CD4-positive, alpha-beta T cell treated with Interleukin-4 for 4 hours (primary cell): ENCODE data around the gene TRIM7.

ENCODE experiments used
- DNase-seq: peaks from one replicate; pipeline ENCODE4 v3.0.0-alpha.2; 2020

Gene TRIM7

DNA sequence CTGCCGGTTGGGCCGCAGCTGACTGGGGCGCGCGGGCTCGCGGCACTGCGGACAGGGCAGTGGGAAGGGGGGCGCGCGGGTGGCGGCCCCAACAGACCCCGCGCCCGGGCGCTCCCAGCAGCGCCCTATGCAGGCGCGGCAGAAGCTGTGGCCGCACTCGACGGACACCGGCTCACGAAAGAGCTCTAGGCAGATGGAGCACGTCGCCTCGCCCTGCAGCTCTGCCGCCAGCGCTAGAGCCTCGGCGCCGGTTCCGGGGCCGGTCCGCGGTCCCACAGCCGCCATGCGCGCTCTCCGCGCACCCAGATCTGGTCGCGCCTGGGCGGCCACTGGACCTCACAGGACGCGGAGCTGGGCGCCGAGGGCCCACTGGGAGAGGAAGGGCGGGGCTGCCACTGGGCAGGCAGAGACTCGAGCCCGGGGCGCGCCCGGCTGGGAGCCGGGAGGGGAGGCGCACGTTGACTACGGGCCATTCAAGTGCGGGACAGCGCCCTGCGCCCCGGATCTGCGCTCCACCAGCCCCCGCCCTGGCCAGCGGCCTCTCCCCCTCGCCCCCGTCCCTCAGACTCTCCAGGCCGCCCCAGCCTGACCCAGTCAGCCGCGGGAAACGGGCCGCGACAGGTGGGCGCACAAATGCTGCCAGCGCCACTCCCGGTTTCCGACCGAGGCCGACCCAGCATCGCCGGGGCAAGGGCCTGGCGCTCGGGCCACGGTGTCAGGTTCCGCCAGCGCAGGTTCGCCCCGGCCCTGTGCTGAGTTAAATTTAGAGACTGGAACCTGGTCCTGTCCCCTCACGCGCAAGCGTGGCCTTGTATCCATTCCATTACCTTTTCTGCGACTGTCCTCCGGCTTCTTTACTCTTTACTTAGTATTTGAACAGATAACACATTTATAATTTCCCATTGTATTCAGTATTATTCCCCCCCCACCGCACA lies at the start of gene TRIM7:
TSS of gene TRIM7 (minus strand) at position 371 of the 935 bp plus-strand sequence. CDS start at position 285, 86 bp downstream.
- DNase-seq, result no peak

- DNase-seq, result no peak
Observed at GRCh38 chr5:181248277-181248676, 43.3 kb upstream of the TRIM7 start.

DNA sequence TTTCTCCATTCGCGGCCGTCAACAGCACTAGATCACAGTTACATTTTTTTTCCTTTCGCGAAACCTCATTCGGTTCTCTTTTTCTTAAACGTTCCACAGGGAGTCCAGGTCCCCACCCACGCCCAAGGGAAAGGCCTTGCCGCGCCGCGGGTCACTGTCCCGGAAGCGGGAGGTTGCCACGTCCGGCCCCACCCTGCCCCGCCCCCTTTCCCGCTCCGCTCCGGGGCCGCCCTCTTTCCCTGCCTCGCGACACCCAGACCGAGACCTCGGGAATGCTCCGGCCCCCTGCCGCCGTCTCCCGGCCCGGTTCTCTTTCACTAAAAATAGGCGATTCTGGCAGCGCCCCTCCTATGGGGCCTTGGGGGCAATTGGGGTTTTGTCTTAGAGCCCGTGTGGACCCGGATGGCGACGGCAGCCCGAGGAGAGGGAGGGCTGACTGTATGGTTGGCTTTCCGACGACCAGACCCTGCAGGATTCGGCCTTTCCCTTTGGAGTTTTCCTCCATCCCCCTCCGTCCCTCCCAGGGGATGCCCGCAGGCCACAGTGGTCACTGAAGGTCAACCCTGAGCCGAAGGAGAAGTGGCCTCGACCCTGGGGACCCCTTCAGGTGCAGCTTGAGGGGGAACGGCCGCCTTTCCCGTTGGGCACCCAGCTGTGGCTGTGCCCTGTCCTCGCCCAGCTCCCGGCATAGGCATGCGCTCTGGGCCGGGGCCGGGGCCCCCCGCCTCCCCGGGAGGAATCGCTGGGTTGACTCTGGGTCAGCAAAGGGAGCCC lies 41.5 kb upstream of the TRIM7 start:
- DNase-seq, result peak; percentile 70

GRCh38 chr5:181245427-181246275 lies 40.7 kb upstream of the TRIM7 start:
- no peak for DNase-seq

- DNase-seq, result peak; percentile 88
Observed at GRCh38 chr5:181243564-181244343, 38.8 kb upstream of the TRIM7 start, which contains the start of gene RACK1. RACK1 (minus strand) TSS chr5:181243906; CDS start chr5:181243800, 106 bp downstream.

- DNase-seq, result no peak
Observed at GRCh38 chr5:181243018-181243563, 38.1 kb upstream of the TRIM7 start.

GRCh38 chr5:181242031-181242451 lies 37.0 kb upstream of the TRIM7 start:
- no peak for DNase-seq

GRCh38 chr5:181241393-181241975 lies 36.5 kb upstream of the TRIM7 start:
- DNase-seq, result peak; percentile 55

GRCh38 chr5:181239062-181239663 lies 34.2 kb upstream of the TRIM7 start:
- no peak for DNase-seq

GRCh38 chr5:181237729-181238385 lies 32.9 kb upstream of the TRIM7 start:
- DNase-seq, result no peak

DNA sequence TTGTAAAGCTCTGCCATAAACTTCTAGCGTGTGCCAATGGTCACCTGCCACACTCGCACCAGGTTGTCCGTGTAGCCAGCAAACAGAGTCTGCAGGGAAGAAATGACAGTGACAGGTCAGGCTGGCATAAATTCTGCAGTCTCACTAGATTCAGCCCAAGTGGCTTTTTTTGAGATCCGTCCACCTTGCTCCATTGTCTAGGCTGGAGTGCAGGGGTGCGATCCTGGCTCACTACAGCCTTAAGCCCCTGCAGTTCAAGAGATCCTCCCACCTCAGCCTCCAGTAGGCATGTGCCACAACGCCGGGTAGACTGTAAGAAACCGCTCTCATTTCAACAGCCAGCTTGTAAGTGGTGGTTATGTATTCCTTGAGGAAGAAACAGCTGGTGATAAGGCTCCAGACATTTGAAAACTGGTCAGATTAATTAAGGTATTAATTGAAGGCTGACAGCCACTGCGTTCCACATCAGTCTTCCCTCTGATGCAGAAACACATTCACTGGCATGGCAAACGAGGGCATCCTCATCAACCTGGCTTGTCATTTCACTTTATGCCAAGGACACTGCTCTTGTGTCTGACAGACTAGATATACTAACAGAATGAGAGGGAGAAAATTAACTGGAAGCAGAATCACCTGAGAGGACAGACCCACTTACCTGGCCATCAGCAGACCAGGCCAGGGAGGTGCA lies 32.1 kb upstream of the TRIM7 start:
- DNase-seq, result no peak

DNA sequence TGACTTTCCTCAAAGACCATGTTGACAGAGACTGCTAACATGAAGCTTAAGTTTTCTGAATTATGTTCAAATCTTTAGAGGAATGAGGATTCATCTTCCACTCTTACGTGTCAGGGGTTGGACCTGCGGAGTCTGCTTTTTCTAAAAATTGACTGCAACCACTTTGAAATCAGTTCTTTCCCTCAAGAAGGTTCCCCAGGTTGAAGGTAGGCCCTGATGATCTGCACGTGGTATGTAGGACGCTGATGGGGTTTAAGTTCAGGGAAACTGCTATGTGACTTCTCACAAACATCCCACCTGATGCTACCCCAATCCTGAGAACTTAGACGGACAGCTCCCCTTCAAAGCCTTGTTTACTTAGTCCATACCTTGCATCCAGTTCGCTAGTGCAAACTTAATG lies 31.5 kb upstream of the TRIM7 start:
- no peak for DNase-seq

DNA sequence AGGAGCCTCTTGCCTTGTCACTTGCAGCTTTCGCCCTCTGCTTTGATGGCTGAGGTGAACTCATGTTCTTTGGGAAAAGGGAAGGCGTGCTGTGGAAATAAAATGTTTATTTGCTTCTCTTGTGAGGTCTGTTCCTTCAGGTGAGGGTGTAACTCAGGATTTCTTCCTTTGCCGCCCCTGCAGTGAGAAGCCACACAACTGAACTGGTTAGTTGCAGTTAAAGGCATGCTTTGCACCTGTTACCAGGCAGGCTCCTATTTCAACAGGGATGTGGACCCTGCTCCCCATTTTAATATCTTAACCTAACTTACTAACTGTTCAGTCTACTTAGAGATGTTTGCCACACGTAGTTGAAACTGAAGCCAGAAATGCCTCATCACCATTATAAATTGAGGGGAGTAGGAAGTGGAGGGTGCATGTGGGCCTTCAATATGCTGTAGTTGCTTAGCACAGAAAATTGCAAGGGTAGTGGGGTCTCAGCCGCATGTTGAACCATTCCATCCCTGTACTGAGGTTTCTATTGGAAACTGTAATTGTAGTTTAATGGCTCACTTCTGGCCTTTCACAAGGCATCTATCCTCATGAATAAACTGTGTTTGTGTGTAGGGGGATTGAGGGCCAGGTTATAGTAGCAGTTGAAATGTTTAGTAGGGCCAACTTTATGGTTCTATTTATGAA lies 30.8 kb upstream of the TRIM7 start:
- no peak for DNase-seq

GRCh38 chr5:181235323-181235688 lies 30.3 kb upstream of the TRIM7 start:
- DNase-seq, result no peak

- no peak for DNase-seq
Observed at GRCh38 chr5:181234455-181235306, 29.7 kb upstream of the TRIM7 start.

DNA sequence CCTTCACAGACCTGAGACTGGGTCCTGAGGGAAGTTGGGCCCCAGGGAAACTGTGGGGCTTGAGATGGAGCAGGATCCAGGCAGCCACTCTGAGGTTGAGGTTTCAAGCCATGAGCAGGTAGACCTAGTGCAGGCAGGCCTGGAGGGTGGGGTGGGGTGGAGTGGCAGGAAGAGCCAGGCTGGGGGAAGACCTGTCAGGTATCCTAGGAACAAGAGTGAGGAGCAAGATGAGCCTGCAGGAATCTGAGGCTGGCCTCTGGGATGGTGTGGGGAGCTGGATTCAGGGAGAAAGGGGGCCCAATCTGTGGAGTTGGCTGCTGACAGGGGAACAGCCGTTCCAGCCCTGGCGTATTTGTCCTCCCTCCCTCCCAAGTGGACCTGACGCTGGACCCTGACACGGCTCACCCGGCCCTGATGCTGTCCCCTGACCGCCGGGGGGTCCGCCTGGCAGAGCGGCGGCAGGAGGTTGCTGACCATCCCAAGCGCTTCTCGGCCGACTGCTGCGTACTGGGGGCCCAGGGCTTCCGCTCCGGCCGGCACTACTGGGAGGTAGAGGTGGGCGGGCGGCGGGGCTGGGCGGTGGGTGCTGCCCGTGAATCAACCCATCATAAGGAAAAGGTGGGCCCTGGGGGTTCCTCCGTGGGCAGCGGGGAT lies 28.9 kb upstream of the TRIM7 start:
- DNase-seq, result no peak

- DNase-seq, result no peak
Observed at GRCh38 chr5:181233088-181233800, 28.2 kb upstream of the TRIM7 start.
